ENCODE results near the gene BARX1. TPM values are rescaled to one million over a fixed set of nuclear protein-coding genes. Genes with fewer than 3 reads are reported as not detected.

BARX1 gene
- total RNA-seq: not detected in 2 replicates

DNA sequence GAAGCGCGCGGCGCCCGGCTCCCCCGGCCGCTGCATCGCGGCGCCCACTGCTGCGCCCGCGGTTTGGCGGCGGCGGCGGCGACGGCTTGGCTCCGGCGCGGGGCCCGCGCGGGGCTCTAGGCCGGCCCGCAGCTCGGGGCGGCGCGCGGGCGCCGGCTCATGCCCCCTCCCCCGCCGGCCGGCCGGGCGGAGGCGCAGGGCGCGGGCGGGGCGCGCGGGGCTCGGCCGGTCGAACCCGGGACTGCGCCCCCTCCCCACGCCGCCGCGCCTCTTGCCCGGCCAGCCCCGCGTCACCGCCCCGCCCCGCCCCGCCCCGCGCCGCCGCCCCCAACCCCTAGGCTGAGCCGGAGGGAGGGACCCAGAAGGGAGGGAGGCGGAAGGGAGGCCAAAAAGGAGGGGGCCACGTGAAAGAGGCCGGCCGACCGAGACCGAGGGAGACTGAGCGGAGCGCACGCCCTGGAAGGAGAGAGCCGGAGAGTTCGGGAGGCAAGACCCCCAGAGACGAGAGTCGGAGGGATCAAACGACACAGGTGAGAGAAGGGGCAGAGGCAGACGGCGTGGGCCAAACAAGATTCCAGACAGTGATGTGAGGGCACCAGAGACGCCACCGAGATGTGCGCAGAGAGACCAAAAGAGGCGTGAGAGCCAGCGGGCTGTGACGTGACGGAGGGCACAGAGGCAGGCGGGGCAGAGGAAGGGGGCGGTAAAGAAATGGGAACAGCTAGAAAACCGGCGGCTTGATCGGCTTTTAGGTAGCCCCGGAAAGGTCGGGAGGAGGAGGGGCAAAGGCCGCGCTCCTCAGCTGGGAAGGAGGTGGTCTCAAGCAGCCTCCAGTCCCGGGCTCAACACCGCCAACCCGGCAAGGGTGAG is at the start of gene BARX1:
Gene BARX1, minus strand, starts transcription at position 245 of the 870 bp plus-strand sequence. Its CDS starts 209 bp downstream, at position 36.

Other genes starting within 250 kb of the BARX1 start
- gene PTPDC1, start 129.1 kb upstream of the BARX1 start, total RNA-seq: 4.9 and 5.8 TPM in 2 replicates

All from bronchial smooth muscle cell (primary cell).